Measurements from ENCODE around the gene LMNB1.
"Not testable (repeated sequence)": the region's sequence is repeated elsewhere in the genome, so short reads cannot be mapped to it uniquely, and the experiment has no call there.

LMNB1 gene, protein sequence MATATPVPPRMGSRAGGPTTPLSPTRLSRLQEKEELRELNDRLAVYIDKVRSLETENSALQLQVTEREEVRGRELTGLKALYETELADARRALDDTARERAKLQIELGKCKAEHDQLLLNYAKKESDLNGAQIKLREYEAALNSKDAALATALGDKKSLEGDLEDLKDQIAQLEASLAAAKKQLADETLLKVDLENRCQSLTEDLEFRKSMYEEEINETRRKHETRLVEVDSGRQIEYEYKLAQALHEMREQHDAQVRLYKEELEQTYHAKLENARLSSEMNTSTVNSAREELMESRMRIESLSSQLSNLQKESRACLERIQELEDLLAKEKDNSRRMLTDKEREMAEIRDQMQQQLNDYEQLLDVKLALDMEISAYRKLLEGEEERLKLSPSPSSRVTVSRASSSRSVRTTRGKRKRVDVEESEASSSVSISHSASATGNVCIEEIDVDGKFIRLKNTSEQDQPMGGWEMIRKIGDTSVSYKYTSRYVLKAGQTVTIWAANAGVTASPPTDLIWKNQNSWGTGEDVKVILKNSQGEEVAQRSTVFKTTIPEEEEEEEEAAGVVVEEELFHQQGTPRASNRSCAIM

DNA sequence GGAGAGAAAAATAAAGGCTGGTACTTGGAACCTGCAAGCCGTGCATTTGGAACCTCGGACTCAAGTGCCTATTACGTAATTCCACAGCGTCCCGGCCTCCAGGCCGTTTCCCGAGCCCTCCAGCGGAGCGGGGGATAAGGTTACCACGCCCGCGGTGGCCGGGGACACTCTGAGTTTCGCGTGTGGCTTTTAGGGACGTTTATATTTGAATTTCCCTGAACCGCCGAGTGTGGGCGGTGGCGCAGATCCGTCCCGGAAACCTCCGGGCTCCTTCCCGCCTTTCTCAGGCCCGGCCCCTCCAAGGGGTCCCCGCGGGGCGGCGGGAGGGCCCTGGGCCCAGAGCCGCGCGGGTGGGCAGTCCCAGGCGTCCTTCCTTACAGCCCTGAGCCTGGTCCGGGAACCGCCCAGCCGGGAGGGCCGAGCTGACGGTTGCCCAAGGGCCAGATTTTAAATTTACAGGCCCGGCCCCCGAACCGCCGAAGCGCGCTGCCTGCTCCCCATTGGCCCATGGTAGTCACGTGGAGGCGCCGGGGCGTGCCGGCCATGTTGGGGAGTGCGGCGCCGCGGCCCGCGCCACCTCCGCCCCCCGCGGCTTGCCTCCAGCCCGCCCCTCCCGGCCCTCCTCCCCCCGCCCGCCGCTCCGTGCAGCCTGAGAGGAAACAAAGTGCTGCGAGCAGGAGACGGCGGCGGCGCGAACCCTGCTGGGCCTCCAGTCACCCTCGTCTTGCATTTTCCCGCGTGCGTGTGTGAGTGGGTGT, at the start of gene LMNB1:
TSS of gene LMNB1 (plus strand) at position 638 of the 758 bp plus-strand sequence. CDS start 373 bp downstream, outside the sequence.
- peak; percentile 98 for DNase-seq (ENCODE audit: extremely low read depth, insufficient read length)
- no peaks in the 10 kb centered on the region for H3K36me3 ChIP-seq (ENCODE audit: control insufficient read depth, insufficient read depth, low read length)
- TF ChIP-seq, protein P1, sequence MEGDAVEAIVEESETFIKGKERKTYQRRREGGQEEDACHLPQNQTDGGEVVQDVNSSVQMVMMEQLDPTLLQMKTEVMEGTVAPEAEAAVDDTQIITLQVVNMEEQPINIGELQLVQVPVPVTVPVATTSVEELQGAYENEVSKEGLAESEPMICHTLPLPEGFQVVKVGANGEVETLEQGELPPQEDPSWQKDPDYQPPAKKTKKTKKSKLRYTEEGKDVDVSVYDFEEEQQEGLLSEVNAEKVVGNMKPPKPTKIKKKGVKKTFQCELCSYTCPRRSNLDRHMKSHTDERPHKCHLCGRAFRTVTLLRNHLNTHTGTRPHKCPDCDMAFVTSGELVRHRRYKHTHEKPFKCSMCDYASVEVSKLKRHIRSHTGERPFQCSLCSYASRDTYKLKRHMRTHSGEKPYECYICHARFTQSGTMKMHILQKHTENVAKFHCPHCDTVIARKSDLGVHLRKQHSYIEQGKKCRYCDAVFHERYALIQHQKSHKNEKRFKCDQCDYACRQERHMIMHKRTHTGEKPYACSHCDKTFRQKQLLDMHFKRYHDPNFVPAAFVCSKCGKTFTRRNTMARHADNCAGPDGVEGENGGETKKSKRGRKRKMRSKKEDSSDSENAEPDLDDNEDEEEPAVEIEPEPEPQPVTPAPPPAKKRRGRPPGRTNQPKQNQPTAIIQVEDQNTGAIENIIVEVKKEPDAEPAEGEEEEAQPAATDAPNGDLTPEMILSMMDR (IDR thresholded peaks at IDR 0.05; ENCODE audit: insufficient read depth, low read length, poor library complexity, severe bottlenecking): no peak
- H3K4me3 ChIP-seq (replicated peaks; ENCODE audit: low read depth, low read length): peak within 1 kb of the TSS; percentile 96
- no peaks in the 10 kb centered on the region for H3K27me3 ChIP-seq (replicated peaks; ENCODE audit: control insufficient read depth, insufficient read depth, low read length)

DNA sequence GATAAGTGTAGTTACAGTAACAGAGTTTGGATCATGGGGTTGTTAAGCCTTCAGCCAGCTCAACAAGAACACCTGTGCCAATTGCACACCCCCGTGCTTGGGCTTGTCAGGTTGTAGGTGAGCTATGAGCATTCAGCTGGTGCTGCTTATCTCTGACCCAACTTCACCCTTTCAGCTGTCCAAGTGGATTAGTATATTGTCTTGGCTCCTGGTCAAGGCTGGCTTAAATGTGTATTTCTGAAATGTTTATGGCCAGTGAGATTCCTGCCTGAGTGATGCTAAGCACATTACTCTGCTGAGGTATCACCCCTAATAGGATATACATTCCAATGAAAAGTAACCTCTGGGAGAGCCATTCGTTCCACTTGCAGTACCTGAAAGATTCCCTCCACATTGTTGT, 44.2 kb upstream of the LMNB1 start:
- Histone ChIP-seq H3K27me3 (replicated peaks; ENCODE audit: control insufficient read depth, insufficient read depth, low read length) (no peaks in the 10 kb centered on the region), H3K4me3 (replicated peaks; ENCODE audit: low read depth, low read length) (no peak overlapping the region), H3K36me3 (ENCODE audit: control insufficient read depth, insufficient read depth, low read length) (no peaks in the 10 kb centered on the region)
- TF ChIP-seq, protein P1 (IDR thresholded peaks at IDR 0.05; ENCODE audit: insufficient read depth, low read length, poor library complexity, severe bottlenecking): no peak
- no peak for DNase-seq (ENCODE audit: extremely low read depth, insufficient read length)

DNA sequence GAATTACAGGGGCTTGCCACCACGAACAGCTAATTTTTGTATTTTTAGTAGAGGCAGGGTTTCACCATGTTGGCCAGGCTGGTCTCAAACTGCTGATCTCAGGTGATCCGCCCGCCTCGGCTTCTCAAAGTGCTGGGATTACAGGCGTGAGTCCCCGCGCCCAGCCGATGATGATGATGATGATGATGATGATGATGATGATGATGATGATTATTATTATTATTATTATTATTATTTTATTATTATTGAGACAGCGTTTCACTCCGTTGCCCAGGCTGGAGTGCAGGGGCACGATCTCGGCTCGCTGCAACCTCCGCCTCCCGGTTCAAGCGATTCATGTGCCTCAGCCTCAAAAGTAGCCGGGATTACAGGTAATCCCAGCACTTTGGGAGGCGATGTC, 42.4 kb upstream of the LMNB1 start:
- not testable (repeated sequence) for H3K36me3 ChIP-seq (ENCODE audit: control insufficient read depth, insufficient read depth, low read length); DNase-seq (ENCODE audit: extremely low read depth, insufficient read length); H3K27me3 ChIP-seq (replicated peaks; ENCODE audit: control insufficient read depth, insufficient read depth, low read length); H3K4me3 ChIP-seq (replicated peaks; ENCODE audit: low read depth, low read length)

DNA sequence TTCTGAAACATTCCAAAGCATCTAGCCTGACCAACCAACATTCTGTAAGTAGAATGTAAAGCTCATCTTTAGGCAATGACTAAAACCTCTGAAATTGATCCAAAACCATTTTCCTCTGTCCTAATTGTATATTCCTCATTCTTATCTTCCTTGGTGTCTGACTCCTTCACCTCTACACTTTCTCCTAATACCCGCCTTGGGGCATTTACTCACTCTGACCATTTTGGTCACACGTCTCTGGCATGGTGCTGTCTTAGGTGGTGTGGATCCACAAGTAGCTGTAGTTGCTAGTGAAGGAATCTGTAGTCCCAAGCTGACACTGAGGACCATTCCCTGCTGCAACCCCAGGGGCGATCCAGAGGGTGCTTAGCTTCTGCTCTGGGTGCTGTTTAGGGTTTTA, 40.8 kb upstream of the LMNB1 start:
- no peak overlapping the region for H3K4me3 ChIP-seq (replicated peaks; ENCODE audit: low read depth, low read length)
- no peak for DNase-seq (ENCODE audit: extremely low read depth, insufficient read length)
- H3K27me3 ChIP-seq (replicated peaks; ENCODE audit: control insufficient read depth, insufficient read depth, low read length): no peaks in the 10 kb centered on the region
- TF ChIP-seq, protein P1 (IDR thresholded peaks at IDR 0.05; ENCODE audit: insufficient read depth, low read length, poor library complexity, severe bottlenecking): no peak
- H3K36me3 ChIP-seq (ENCODE audit: control insufficient read depth, insufficient read depth, low read length): no peaks in the 10 kb centered on the region

DNA sequence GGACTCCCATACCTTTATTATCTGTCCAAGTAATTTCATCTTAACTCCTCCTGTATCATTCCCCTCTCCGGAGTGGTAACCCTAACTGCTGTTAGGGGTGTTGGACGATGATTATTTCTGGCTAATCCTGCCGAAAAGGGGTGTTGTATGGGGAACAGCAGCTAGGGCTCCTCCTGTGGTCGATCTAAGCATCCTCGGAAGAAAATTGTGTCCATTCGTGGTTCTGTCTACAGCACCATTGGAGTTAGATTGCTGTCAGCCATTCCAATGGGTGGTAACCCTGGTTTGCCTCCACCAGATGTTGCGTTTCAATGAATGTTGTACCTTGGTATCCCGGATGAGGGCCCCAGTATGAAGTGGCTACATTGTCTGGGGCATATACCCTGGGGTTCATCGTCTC, 35.6 kb upstream of the LMNB1 start:
- H3K36me3 ChIP-seq (ENCODE audit: control insufficient read depth, insufficient read depth, low read length): no peaks in the 10 kb centered on the region
- DNase-seq (ENCODE audit: extremely low read depth, insufficient read length): no peak
- no peaks in the 10 kb centered on the region for H3K27me3 ChIP-seq (replicated peaks; ENCODE audit: control insufficient read depth, insufficient read depth, low read length)
- TF ChIP-seq, protein P1 (IDR thresholded peaks at IDR 0.05; ENCODE audit: insufficient read depth, low read length, poor library complexity, severe bottlenecking): no peak
- H3K4me3 ChIP-seq (replicated peaks; ENCODE audit: low read depth, low read length): no peak overlapping the region

DNA sequence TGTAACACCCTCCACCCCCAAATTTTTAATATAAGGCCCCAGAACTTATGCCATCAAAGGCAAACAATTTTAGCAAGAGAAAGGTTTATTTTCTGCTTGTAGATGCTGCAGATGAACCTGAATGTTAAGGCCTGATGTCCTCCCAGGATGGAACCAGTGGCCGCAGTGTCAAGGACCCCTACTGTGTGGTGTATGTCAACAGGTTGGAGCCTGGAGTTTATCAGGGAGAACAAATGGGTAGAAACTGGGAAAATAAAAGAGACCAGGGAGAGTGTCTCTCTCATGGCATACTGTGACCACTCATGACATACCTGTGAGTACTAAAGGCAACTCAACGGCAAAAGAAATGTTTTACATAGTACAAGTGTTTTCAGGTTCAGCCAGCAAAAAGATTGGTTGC, 34.5 kb upstream of the LMNB1 start:
- TF ChIP-seq, protein P1 (IDR thresholded peaks at IDR 0.05; ENCODE audit: insufficient read depth, low read length, poor library complexity, severe bottlenecking): no peak
- Histone ChIP-seq H3K36me3 (ENCODE audit: control insufficient read depth, insufficient read depth, low read length) (no peaks in the 10 kb centered on the region), H3K27me3 (replicated peaks; ENCODE audit: control insufficient read depth, insufficient read depth, low read length) (no peaks in the 10 kb centered on the region), H3K4me3 (replicated peaks; ENCODE audit: low read depth, low read length) (no peak overlapping the region)
- DNase-seq (ENCODE audit: extremely low read depth, insufficient read length): no peak
